NCI-H82 (cell line): ENCODE measurements around the gene DNAAF1.
"Not testable (repeated sequence)": the region's sequence is repeated elsewhere in the genome, so short reads cannot be mapped to it uniquely, and the experiment has no call there.

ENCODE experiments used
- DNase-seq: peaks from one replicate; lab custom pipeline; 2025; lab: John Stamatoyannopoulos, UW

The DNAAF1 gene

GRCh38 chr16:84144859-84145639 is at the start of gene DNAAF1, which contains the start of gene HSDL1:
TSS of gene DNAAF1 (plus strand) at chr16:84145308. CDS start at chr16:84145441, 133 bp downstream.
TSS of gene HSDL1 (minus strand) at chr16:84145177. CDS start at chr16:84131321, 13,856 bp downstream.
- DNase-seq = peak; percentile 88

DNA sequence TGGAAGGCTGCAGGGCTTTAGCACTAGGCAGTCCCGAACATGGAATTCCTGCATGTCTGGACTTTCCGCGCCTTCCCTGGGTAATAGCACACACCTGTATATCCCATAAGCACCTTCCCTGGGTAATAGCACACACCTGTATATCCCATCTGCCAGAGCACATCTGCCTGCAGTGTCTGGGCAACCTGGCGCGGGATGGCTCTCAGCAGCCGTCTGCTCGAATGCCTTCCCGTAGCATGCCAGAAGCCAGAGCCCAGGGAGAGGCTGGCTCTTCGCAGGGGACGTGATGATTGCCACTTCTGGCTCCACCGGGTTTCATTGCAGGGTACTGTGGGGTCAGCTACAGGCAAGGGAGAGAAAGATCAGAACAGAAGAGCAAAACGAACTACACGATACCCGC is 49.6 kb upstream of the DNAAF1 start:
- DNase-seq = peak; percentile 55

DNA sequence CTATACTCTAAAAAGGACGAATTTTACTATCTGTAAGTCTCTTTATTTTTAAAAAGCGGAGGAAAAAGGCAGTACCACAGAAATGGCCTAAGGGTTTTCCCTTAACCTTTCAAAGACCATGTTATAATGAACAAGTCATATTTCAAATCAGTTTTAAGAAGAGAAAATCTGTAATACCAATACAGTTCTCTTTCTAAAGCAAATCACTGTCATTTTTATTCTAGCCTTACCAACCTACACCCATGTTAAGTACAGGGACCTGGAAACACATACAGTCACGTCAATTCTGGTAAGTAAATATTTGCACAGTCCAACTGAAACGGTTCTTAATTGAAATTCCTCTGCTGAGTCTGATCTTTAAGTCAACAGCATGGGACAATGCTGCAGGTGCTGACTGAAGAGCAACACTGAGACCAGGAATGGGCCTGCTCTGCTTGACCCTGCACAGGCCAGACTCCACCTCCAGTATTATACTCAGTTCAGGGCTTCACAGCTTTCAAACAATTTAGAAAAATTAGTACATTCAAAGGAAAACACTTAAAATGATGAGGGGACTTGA is 48.6 kb upstream of the DNAAF1 start:
- DNase-seq = no peak

GRCh38 chr16:84098939-84099338 is 46.2 kb upstream of the DNAAF1 start:
- DNase-seq = no peak

DNA sequence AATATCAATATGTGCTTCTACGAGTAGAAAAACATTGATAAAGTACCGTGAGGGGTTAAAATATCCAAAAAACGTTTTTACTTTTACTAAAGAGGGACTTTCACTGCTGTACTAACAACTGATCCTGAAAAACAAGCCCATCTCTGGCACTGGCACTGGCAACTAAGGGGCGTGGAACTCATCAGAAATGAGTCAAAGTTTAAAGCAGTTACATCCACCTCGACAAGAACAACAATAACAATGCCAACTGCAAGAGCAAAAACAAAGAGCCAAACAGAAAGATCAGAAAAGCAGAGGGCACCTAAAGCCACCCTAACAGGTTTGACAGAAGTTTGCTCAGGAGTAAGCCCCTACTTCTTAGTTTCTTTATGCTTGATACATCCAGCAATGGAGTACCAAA is 41.4 kb upstream of the DNAAF1 start:
- no peak for DNase-seq

- no peak for DNase-seq
Measured at GRCh38 chr16:84104231-84104630, 40.9 kb upstream of the DNAAF1 start.

GRCh38 chr16:84105301-84105815 is 39.8 kb upstream of the DNAAF1 start:
- DNase-seq = no peak

- DNase-seq = no peak
Measured at GRCh38 chr16:84105948-84106740, 39.0 kb upstream of the DNAAF1 start.

- DNase-seq = no peak
Measured at GRCh38 chr16:84107921-84108320, 37.2 kb upstream of the DNAAF1 start.

DNA sequence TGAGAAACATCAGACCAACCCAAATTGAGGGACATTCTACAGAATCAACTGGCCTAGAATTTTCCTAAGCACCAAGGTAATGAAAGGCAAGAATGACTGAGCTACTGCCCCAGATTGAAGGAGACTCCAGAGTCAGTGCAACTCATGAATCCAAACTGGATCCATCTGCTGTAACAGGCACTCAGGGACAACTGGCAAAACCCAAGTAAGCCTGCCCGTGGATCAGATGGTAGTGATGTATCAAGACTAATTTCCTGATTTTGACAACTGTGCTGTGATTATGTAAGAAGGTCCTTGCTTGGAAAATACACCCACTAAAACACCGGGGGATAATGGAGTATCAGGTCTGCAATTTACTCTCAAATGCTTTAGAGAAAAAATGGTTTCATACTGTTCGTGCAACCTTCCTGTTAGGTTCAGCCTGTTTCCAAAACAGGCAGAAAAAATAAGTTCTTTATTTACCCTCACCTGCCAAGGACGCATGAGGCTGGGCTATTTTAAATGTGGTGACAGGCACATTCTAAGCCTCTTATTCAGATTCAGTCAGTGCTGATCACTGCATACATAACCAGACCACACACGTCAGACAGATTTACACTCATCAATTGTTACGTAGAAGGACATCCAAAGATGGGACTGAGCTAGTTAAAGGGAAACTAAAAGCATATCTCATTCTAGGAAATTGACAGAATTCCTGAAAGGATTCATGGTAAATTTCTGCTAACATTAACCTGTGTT is 35.3 kb upstream of the DNAAF1 start:
- no peak for DNase-seq

DNA sequence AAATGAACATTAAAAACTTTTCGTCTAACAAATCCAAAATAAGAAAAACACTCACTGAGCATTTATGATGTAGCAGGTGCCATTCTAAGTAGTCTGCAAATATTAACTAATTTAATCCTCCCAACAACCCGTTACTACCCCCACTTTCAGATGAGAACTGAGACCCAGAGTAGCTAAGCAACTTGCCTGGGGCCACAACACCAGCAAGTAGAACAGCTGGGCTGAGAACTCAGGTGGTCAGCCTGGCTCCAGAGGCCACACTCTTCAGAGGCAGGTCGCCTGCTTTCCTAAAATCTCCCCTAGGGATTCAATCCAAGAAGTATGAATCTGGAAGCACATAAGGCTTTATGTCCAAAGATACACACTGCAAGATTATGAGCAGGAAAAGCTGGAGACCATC is 34.6 kb upstream of the DNAAF1 start:
- DNase-seq = no peak

GRCh38 chr16:84111525-84111924 is 33.6 kb upstream of the DNAAF1 start:
- no peak for DNase-seq

- not testable (repeated sequence) for DNase-seq
Measured at GRCh38 chr16:84111949-84112348, 33.2 kb upstream of the DNAAF1 start.

DNA sequence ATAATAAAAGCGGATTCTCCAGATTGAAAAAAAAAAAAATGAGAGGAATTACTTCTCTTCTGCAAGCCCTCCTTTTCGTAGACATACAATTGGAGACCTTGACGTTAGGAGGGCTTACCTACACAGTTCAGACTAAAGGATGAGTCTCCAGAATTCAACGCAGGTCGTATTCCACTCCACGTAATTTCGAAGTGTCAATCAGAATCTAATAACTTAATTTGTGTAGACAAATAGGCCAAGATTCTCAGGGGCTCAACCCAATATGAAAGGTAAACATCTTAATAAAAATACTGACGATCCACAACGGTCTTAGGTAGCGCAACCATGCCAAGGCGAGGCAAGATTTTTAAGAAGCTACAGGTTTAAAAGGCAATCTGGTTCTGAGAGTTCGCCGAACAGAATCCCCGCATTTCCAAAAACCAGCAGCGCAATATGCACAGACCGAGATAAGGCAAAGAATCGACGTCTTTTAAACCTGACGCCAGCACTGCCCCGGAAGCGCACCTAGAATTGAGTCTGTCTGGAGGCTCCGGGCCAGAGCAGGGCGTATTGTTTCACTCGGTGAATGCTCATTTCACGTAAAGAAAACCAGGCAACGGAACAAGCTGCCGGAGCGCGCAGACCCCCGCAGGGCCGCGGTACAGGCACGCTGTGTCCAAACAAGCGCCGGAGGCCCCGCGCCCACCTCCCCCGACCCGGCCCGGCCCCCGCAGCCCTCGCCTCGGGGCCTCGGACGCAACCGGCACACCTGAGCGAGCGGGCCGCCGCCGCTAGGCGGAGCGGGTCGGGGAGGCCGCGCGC is 29.0 kb upstream of the DNAAF1 start:
- DNase-seq = peak; percentile 59

DNA sequence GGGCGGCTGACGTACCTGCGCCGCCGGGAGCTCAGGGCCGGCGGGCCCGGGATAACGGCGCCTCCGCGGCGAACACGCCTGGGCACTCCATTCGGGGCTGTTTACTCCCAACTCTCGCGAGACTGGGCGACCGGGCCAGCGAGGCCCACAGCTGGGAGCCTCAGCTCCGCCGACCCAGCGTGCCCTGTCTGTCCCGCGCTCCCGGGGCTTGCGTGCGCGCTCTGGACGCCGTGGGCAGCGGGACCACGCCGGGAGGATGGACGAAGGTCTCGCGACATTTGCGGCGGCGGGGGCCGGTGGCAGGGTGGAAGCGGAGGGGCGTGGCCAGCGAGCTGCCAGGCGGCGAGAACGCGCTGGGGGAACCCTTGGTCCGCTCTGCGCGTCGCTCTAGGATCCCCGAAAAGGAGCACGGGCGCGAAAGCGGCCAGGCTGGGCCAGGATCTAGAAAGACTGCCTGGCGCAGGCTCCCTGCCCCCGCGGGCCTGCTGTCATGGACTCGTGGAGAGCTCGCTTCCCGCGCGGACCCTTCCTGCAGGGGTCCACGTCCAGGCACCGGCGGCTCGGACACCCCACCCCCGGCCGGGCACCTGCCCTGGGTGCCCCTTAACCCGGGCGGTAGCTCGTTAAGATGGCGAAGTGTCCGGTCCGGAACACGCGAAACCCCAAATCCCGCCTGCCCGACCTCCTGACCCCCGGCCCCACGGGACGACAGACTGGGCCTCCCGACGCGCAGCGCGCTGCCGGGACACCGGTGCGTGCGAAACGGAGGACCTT is 28.2 kb upstream of the DNAAF1 start, which contains the start of gene MBTPS1:
Gene MBTPS1 (minus strand): TSS at position 223 of the 774 bp plus-strand sequence. CDS start 15,159 bp downstream, outside the sequence.
- DNase-seq = peak; percentile 97

DNA sequence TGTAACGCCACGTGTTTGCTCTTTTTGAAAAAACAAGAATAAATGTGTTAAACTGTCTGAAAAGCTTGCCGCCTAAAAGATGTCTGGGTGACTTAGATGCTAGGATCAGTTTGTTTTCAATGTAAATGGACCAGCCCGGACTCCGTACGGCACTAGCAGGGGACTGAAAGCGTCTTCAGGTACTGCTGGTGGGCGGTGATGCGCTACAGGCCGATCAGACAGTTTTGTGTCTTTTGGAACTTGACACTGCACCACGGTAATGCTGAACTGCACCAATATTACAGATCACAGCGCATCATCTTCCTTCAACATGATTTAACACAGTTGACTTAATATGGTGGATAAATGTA is 27.6 kb upstream of the DNAAF1 start:
- DNase-seq = peak; percentile 46

- peak; percentile 49 for DNase-seq
Measured at GRCh38 chr16:84118315-84118714, 26.8 kb upstream of the DNAAF1 start.

- DNase-seq = no peak
Measured at GRCh38 chr16:84119368-84119767, 25.7 kb upstream of the DNAAF1 start.

DNA sequence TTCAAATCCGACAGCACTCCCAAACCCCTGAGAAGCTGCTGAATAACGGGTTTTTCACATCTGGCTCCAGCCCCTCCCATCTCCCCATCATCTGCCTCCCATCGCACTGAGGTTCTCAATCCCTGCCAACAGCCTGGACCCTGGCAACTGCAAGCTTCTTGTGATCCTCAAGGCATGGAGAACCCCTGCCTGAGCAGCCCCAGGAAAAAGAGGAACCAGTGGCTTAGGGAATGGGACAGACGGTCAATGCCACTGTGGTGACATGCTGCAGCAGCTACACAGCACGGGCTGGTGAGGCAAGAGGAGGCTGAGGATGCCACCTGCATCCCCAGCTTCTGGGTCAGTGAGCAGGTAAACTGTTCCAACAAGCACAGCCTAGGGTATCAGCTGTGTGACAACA is 25.1 kb upstream of the DNAAF1 start:
- no peak for DNase-seq

- no peak for DNase-seq
Measured at GRCh38 chr16:84121007-84121406, 24.1 kb upstream of the DNAAF1 start.
